ENCODE measurements around the gene GLIS1.

Gene GLIS1

GRCh38 chr1:53583868-53584776, 154.8 kb downstream of the GLIS1 start:
- in situ Hi-C loops (cut with MboI; ENCODE audit: low sequenced_read_pairs): no loop called here

GRCh38 chr1:53583021-53583867, 155.7 kb downstream of the GLIS1 start:
- in situ Hi-C loops (cut with MboI; ENCODE audit: low sequenced_read_pairs): no loop called here

GRCh38 chr1:53582211-53583020, 156.5 kb downstream of the GLIS1 start:
- in situ Hi-C loops (cut with MboI; ENCODE audit: low sequenced_read_pairs): no loop called here

- in situ Hi-C loops (cut with MboI; ENCODE audit: low sequenced_read_pairs): no loop called here
Observed at GRCh38 chr1:53581476-53581875, 157.5 kb downstream of the GLIS1 start.

GRCh38 chr1:53580739-53581475, 158.1 kb downstream of the GLIS1 start:
- in situ Hi-C loops (cut with MboI; ENCODE audit: low sequenced_read_pairs): no loop called here

- in situ Hi-C loops (cut with MboI; ENCODE audit: low sequenced_read_pairs): no loop called here
Observed at GRCh38 chr1:53580009-53580400, 159.0 kb downstream of the GLIS1 start.

GRCh38 chr1:53579221-53580008, 159.5 kb downstream of the GLIS1 start:
- in situ Hi-C loops (cut with MboI; ENCODE audit: low sequenced_read_pairs): no loop called here

- in situ Hi-C loops (cut with MboI; ENCODE audit: low sequenced_read_pairs): no loop called here
Observed at GRCh38 chr1:53578358-53578757, 160.6 kb downstream of the GLIS1 start.

- in situ Hi-C loops (cut with MboI; ENCODE audit: low sequenced_read_pairs): no loop called here
Observed at GRCh38 chr1:53577761-53578100, 161.2 kb downstream of the GLIS1 start.

GRCh38 chr1:53576866-53577760, 161.9 kb downstream of the GLIS1 start:
- in situ Hi-C loops (cut with MboI; ENCODE audit: low sequenced_read_pairs): no loop called here

GRCh38 chr1:53576381-53576801, 162.6 kb downstream of the GLIS1 start:
- in situ Hi-C loops (cut with MboI; ENCODE audit: low sequenced_read_pairs): no loop called here

- in situ Hi-C loops (cut with MboI; ENCODE audit: low sequenced_read_pairs): no loop called here
Observed at GRCh38 chr1:53575955-53576320, 163.0 kb downstream of the GLIS1 start.

GRCh38 chr1:53575141-53575954, 163.6 kb downstream of the GLIS1 start:
- in situ Hi-C loops (cut with MboI; ENCODE audit: low sequenced_read_pairs): no loop called here

GRCh38 chr1:53574621-53575020, 164.3 kb downstream of the GLIS1 start:
- in situ Hi-C loops (cut with MboI; ENCODE audit: low sequenced_read_pairs): no loop called here

- in situ Hi-C loops (cut with MboI; ENCODE audit: low sequenced_read_pairs): no loop called here
Observed at GRCh38 chr1:53573931-53574330, 165.0 kb downstream of the GLIS1 start.

- in situ Hi-C loops (cut with MboI; ENCODE audit: low sequenced_read_pairs): no loop called here
Observed at GRCh38 chr1:53573522-53573921, 165.4 kb downstream of the GLIS1 start.

- in situ Hi-C loops (cut with MboI; ENCODE audit: low sequenced_read_pairs): no loop called here
Observed at GRCh38 chr1:53572815-53573173, 166.2 kb downstream of the GLIS1 start.

All from HL-60/S4 treated with phorbol 12-myristate 13-acetate at 8.2 ng/mL for 4 days and 3 days (cell line).